Astrocyte (in vitro differentiated cells and primary cell): ENCODE measurements around the gene GRB10. TPM values are rescaled to one million over a fixed set of nuclear protein-coding genes. Genes with fewer than 3 reads are reported as not detected.
A peak's percentile ranks its signal among the peaks of the same experiment; 100 is the strongest.

Experiments used
- DNase-seq: peaks from one replicate; pipeline ENCODE4 v3.0.0-alpha.2; 2010; ENCODE audit warnings: low read depth
- FAIRE-seq: peaks from 2 replicates; lab custom pipeline; 2011; peaks lifted over from hg19 to GRCh38; lab: Jason Lieb, UNC
- H2AFZ ChIP-seq: 2 replicates; pipeline ENCODE4 v1.6.0; 2012; ENCODE audit warnings: low read depth, low read length, inconsistent platforms
- H3K27ac ChIP-seq: 2 replicates; pipeline ENCODE4 v1.5.1; 2011; ENCODE audit warnings: low read depth, low read length, inconsistent platforms
- H3K27me3 ChIP-seq: 2 replicates; pipeline ENCODE4 v1.6.0; 2011; ENCODE audit warnings: low read length, inconsistent platforms; ENCODE audit not compliant: insufficient read depth
- H3K36me3 ChIP-seq: 2 replicates; pipeline ENCODE4 v1.5.1; 2011; ENCODE audit warnings: low read length, inconsistent platforms; ENCODE audit not compliant: insufficient read depth
- H3K4me1 ChIP-seq: 2 replicates; pipeline ENCODE4 v1.5.1; 2011; ENCODE audit warnings: low read length, inconsistent platforms; ENCODE audit not compliant: insufficient read depth
- H3K4me2 ChIP-seq: 2 replicates; pipeline ENCODE4 v1.6.0; 2012; ENCODE audit warnings: low read length, inconsistent platforms
- H3K4me3 ChIP-seq: 2 replicates; pipeline ENCODE4 v1.5.1; 2011; ENCODE audit warnings: low read depth, mild to moderate bottlenecking, low read length, inconsistent platforms; ENCODE audit not compliant: insufficient read depth
- H3K79me2 ChIP-seq: 2 replicates; pipeline ENCODE4 v1.6.0; 2012; ENCODE audit warnings: mild to moderate bottlenecking, low read length, inconsistent platforms; ENCODE audit not compliant: insufficient read depth
- H3K9ac ChIP-seq: 2 replicates; pipeline ENCODE4 v1.6.0; 2012; ENCODE audit warnings: mild to moderate bottlenecking, low read length, inconsistent platforms
- H3K9me3 ChIP-seq: 2 replicates; pipeline ENCODE4 v1.5.1; 2012; ENCODE audit warnings: low read depth, mild to moderate bottlenecking, low read length, inconsistent platforms; ENCODE audit not compliant: insufficient read depth
- H4K20me1 ChIP-seq: 2 replicates; pipeline ENCODE4 v1.6.0; 2012; ENCODE audit warnings: low read length, inconsistent platforms; ENCODE audit not compliant: insufficient read depth
- H3K27ac Mint-ChIP-seq: one replicate; pipeline ENCODE4 v1.8.0; 2021; ENCODE audit warnings: mild to moderate bottlenecking, mixed read lengths; ENCODE audit not compliant: unreplicated experiment
- H3K27me3 Mint-ChIP-seq: one replicate; pipeline ENCODE4 v1.8.0; 2021; ENCODE audit warnings: low read depth, mixed read lengths; ENCODE audit not compliant: unreplicated experiment
- H3K36me3 Mint-ChIP-seq: one replicate; pipeline ENCODE4 v1.8.0; 2021; ENCODE audit warnings: low read depth, mixed read lengths; ENCODE audit not compliant: unreplicated experiment
- H3K4me1 Mint-ChIP-seq: one replicate; pipeline ENCODE4 v1.8.0; 2021; ENCODE audit warnings: low read depth, mixed read lengths; ENCODE audit not compliant: unreplicated experiment
- H3K4me3 Mint-ChIP-seq: one replicate; pipeline ENCODE4 v1.8.0; 2021; ENCODE audit warnings: mild to moderate bottlenecking, moderate library complexity, mixed read lengths; ENCODE audit not compliant: unreplicated experiment
- H3K9me3 Mint-ChIP-seq: one replicate; pipeline ENCODE4 v1.8.0; 2021; ENCODE audit warnings: mild to moderate bottlenecking, mixed read lengths; ENCODE audit not compliant: unreplicated experiment
- EZH2 ChIP-seq: IDR thresholded peaks from 2 replicates; pipeline ENCODE4 v1.6.1; 2012; ENCODE audit warnings: mild to moderate bottlenecking, low read length, inconsistent platforms; ENCODE audit not compliant: insufficient read depth
- total RNA-seq: library from RNA; stranded (reverse); gene quantifications from 2 replicates; pipeline ENCODE4 v1.2.1, GENCODE V29; 2021
- TF ChIP-seq, protein P1 (sequence below): IDR thresholded peaks from 2 replicates; pipeline ENCODE4 v1.5.1; 2011; ENCODE audit warnings: low read depth, mild to moderate bottlenecking, inconsistent platforms, low read length, moderate library complexity; ENCODE audit not compliant: insufficient read depth

Gene GRB10
- total RNA-seq, 1 donor from 2014 or later = 81.9 TPM

DNA sequence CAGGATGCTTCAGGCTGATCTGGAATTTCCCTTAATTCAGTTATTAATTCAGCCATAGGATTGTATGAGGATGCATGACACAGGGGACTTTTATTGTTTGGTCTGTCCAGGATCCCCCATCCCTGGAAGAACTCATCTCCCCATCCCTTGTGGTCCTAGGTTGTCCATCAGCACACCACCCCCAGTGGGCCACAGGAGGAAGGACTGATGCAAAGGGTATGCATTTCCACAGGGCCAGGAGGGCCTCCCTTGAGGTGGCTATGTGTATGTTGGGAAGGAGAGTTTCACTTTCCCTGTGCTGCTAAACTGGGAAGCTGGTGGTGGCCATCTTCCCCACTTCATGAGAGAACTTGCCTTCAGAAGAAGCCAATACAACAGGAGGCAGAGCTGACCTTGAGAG, 44.6 kb upstream of the GRB10 start:
- Histone ChIP-seq H3K4me3 (no peak overlapping the region), H3K79me2 (no peaks in the 10 kb centered on the region), H3K4me1 (peaks cover 36% of the 10 kb centered on the region), H3K27me3 (no peaks in the 10 kb centered on the region), H3K9me3 (no peaks in the 10 kb centered on the region), H3K9ac (peak overlapping the region; percentile 19), H3K4me2 (peak overlapping the region; percentile 76), H4K20me1 (no peaks in the 10 kb centered on the region), H3K27ac (peak overlapping the region; percentile 56), H2AFZ (no peak overlapping the region), H3K36me3 (no peaks in the 10 kb centered on the region)
- H3K27ac Mint-ChIP-seq = peak overlapping the region; percentile 49
- no peak for TF ChIP-seq EZH2
- TF ChIP-seq, protein P1, sequence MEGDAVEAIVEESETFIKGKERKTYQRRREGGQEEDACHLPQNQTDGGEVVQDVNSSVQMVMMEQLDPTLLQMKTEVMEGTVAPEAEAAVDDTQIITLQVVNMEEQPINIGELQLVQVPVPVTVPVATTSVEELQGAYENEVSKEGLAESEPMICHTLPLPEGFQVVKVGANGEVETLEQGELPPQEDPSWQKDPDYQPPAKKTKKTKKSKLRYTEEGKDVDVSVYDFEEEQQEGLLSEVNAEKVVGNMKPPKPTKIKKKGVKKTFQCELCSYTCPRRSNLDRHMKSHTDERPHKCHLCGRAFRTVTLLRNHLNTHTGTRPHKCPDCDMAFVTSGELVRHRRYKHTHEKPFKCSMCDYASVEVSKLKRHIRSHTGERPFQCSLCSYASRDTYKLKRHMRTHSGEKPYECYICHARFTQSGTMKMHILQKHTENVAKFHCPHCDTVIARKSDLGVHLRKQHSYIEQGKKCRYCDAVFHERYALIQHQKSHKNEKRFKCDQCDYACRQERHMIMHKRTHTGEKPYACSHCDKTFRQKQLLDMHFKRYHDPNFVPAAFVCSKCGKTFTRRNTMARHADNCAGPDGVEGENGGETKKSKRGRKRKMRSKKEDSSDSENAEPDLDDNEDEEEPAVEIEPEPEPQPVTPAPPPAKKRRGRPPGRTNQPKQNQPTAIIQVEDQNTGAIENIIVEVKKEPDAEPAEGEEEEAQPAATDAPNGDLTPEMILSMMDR = no peak
- no peak overlapping the region for H3K4me3 Mint-ChIP-seq
- H3K36me3 Mint-ChIP-seq = no peaks in the 10 kb centered on the region
- no peaks in the 10 kb centered on the region for H3K9me3 Mint-ChIP-seq
- peaks cover 6% of the 10 kb centered on the region for H3K27me3 Mint-ChIP-seq
- no peak for DNase-seq
- FAIRE-seq = no peak
- H3K4me1 Mint-ChIP-seq = peaks cover 36% of the 10 kb centered on the region

DNA sequence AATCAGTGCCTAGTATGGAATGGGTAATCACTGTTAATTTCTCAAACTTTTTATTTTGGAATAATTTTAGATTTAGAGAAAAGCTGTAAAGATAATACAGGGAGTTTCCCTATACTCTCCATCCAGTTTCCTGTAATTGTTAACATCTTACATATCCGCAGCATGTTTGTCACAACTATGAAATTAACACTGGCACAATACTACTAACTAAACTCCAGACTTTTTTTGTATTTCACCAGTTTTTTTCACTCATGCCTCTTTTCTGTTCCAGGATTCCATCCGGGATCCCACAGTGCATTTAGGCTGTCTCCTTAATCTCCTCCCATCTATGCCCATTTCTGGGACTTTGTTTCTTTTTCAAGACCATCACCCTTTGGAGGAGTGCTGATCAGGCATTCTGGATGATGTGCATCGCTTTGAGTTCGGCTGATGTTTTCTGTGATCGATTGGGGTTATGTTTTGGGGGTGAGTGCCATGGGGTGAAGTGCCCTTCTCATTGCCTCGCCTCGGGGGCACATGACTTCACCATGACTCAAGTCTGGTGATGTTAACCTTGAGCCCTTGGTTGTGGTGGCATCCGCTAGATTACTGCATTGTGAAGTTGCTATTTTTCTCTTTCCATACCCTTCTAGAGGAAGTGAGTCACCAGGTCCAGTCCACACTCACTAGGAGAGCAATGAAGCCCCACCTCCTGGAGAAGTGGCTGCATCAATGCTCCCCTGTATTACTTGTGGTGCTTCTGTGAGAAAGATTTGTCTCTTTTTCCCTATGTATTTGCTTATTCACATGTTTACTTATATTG, 43.9 kb upstream of the GRB10 start:
- no peaks in the 10 kb centered on the region for H3K9me3 ChIP-seq
- H3K9ac ChIP-seq = peak overlapping the region; percentile 57
- peaks cover 39% of the 10 kb centered on the region for H3K4me1 ChIP-seq
- peak; percentile 98 for FAIRE-seq
- Mint-ChIP-seq H3K36me3 (no peaks in the 10 kb centered on the region), H3K9me3 (no peaks in the 10 kb centered on the region), H3K27ac (peak overlapping the region; percentile 70), H3K27me3 (peaks cover 5% of the 10 kb centered on the region), H3K4me3 (peak overlapping the region; percentile 22), H3K4me1 (peaks cover 39% of the 10 kb centered on the region)
- no peak for TF ChIP-seq EZH2
- TF ChIP-seq, protein P1 = no peak
- no peak overlapping the region for H3K4me3 ChIP-seq
- peak overlapping the region; percentile 79 for H3K27ac ChIP-seq
- no peaks in the 10 kb centered on the region for H4K20me1 ChIP-seq
- peak; percentile 91 for DNase-seq
- no peak overlapping the region for H2AFZ ChIP-seq
- no peaks in the 10 kb centered on the region for H3K79me2 ChIP-seq
- no peaks in the 10 kb centered on the region for H3K36me3 ChIP-seq
- H3K4me2 ChIP-seq = peak overlapping the region; percentile 76
- H3K27me3 ChIP-seq = no peaks in the 10 kb centered on the region

DNA sequence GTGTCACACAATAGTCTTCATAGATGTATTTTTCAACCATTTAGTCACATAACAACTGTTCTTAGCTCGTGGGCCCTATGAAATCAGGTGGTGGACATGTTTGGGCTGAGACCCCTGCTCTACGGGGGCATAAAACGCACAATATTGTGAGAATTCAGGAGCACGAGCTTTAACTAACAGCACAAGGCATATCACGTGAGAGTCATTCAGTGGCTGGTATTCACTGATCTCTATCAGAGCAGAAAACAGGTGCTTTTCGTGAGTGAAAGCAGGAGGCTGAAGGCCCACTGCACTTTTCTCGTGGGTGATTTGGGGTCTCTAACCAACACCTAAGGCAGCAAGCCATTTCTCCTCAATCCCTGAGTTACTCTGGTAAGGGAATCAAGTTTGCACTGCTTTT, 42.8 kb upstream of the GRB10 start:
- Histone ChIP-seq H3K36me3 (no peaks in the 10 kb centered on the region), H3K9me3 (no peaks in the 10 kb centered on the region), H3K27me3 (no peaks in the 10 kb centered on the region), H3K4me2 (no peak overlapping the region), H2AFZ (no peak overlapping the region), H3K4me3 (no peak overlapping the region), H4K20me1 (no peaks in the 10 kb centered on the region), H3K9ac (no peak overlapping the region), H3K79me2 (no peaks in the 10 kb centered on the region), H3K27ac (no peak overlapping the region), H3K4me1 (peaks cover 45% of the 10 kb centered on the region)
- Mint-ChIP-seq H3K4me3 (no peak overlapping the region), H3K27me3 (no peaks in the 10 kb centered on the region), H3K9me3 (no peaks in the 10 kb centered on the region), H3K4me1 (peaks cover 45% of the 10 kb centered on the region), H3K36me3 (no peaks in the 10 kb centered on the region), H3K27ac (no peak overlapping the region)
- no peak for FAIRE-seq
- TF ChIP-seq EZH2 = no peak
- TF ChIP-seq, protein P1 = no peak
- no peak for DNase-seq
